Ishikawa (cell line): ENCODE results near the gene EHMT2.

Experiments
- CEBPB ChIP-seq: IDR thresholded peaks from 2 replicates; pipeline ENCODE4 v1.6.1; 2012
- CREB1 ChIP-seq: IDR thresholded peaks from 2 replicates; pipeline ENCODE4 v1.6.1; 2012; ENCODE audit warnings: low read depth
- EGR1 ChIP-seq: IDR thresholded peaks from 2 replicates; pipeline ENCODE4 v1.6.1; 2012
- FOXM1 ChIP-seq: IDR thresholded peaks from 2 replicates; pipeline ENCODE4 v1.6.1; 2012; ENCODE audit warnings: low read depth, borderline replicate concordance
- NFIC ChIP-seq: IDR thresholded peaks from 2 replicates; pipeline ENCODE4 v1.6.1; 2012
- RAD21 ChIP-seq: IDR thresholded peaks from 2 replicates; pipeline ENCODE4 v1.6.1; 2012; ENCODE audit warnings: low read depth
- REST ChIP-seq: IDR thresholded peaks from 2 replicates; pipeline ENCODE4 v1.6.1; 2012; ENCODE audit warnings: low read depth, mild to moderate bottlenecking
- TAF1 ChIP-seq: IDR thresholded peaks from 2 replicates; pipeline ENCODE4 v1.6.1; 2012; ENCODE audit warnings: low read depth, mild to moderate bottlenecking
- TCF12 ChIP-seq: IDR thresholded peaks from 2 replicates; pipeline ENCODE4 v1.6.1; 2012; ENCODE audit warnings: low read depth
- TEAD4 ChIP-seq: IDR thresholded peaks from 2 replicates; pipeline ENCODE4 v1.6.1; 2012
- YY1 ChIP-seq: IDR thresholded peaks from 2 replicates; pipeline ENCODE4 v1.6.1; 2012; ENCODE audit warnings: low read depth
- ZBTB7A ChIP-seq: IDR thresholded peaks from 2 replicates; pipeline ENCODE4 v1.6.1; 2012; ENCODE audit warnings: low read depth
- TF ChIP-seq, protein P1 (sequence below): IDR thresholded peaks from 2 replicates; pipeline ENCODE4 v1.6.1; 2012

The EHMT2 gene

GRCh38 chr6:31896856-31897611 is 464 bp downstream of the EHMT2 start:
- TF ChIP-seq ZBTB7A (peak; percentile 67), CREB1 (no peak)

GRCh38 chr6:31896493-31896855 is 1.0 kb downstream of the EHMT2 start:
- TF ChIP-seq EGR1 (no peak), RAD21 (no peak)
- TF ChIP-seq, protein P1, sequence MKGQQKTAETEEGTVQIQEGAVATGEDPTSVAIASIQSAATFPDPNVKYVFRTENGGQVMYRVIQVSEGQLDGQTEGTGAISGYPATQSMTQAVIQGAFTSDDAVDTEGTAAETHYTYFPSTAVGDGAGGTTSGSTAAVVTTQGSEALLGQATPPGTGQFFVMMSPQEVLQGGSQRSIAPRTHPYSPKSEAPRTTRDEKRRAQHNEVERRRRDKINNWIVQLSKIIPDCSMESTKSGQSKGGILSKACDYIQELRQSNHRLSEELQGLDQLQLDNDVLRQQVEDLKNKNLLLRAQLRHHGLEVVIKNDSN: no peak

DNA sequence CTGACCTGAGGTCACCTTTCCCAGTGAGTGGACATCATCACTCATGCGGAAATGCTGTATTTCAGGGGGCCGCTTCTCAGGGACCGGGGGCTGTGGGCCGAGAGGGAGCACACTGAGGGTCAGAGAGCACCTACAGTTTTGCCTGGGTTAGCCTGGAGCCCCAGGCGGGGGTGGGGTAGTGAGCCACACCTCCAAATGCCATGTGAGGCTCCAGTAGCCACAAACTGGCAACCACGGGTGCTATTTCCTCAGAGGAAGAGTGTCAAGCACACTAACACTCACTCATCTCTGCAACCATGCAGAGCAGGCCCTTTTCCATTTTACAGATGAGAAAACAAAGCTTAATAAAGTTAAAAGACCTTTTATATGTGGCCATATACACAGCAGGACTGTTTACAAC is 4.7 kb downstream of the EHMT2 start:
- TF ChIP-seq NFIC (no peak), CREB1 (no peak), TEAD4 (no peak), TAF1 (no peak), EGR1 (no peak)

- no peak for TF ChIP-seq TAF1
Measured at GRCh38 chr6:31889331-31889972, 8.0 kb downstream of the EHMT2 start.

GRCh38 chr6:31888276-31889258 is 8.9 kb downstream of the EHMT2 start:
- TF ChIP-seq ZBTB7A: peak; percentile 84
- no peak for TF ChIP-seq YY1
- no peak for TF ChIP-seq NFIC
- peak; percentile 51 for TF ChIP-seq RAD21

GRCh38 chr6:31887173-31888007 is 10.1 kb downstream of the EHMT2 start:
- TF ChIP-seq RAD21 (no peak), TAF1 (no peak), FOXM1 (no peak), TCF12 (no peak), CEBPB (no peak), REST (no peak), EGR1 (no peak), TEAD4 (no peak), ZBTB7A (no peak), CREB1 (no peak)
- TF ChIP-seq, protein P1: no peak

- TF ChIP-seq REST (no peak), TEAD4 (no peak)
Measured at GRCh38 chr6:31886541-31886991, 10.9 kb downstream of the EHMT2 start.
